SK-N-SH (cell line): ENCODE results near the gene EXD2.

Experiments used
- CTCF ChIP-seq: fragments of 200-600 bp; sonication (generic); IDR thresholded peaks from 2 replicates; pipeline ENCODE4 v1.6.1; 2017; ENCODE audit warnings: antibody characterized with exemption, mild to moderate bottlenecking, moderate library complexity
- ELF1 ChIP-seq: IDR thresholded peaks from 2 replicates; pipeline ENCODE4 v1.4.0; 2012
- EP300 ChIP-seq, 2 experiments: IDR thresholded peaks; 2 replicates each; pipeline versions ENCODE4 v1.4.0 to v1.6.1; 2012; ENCODE audit warnings: borderline replicate concordance in 1 of 2, low read depth in 1 of 2, low read length in 1 of 2
- FOSL2 ChIP-seq: IDR thresholded peaks from 2 replicates; pipeline ENCODE4 v1.4.0; 2012; ENCODE audit warnings: low read depth, mild to moderate bottlenecking, moderate library complexity, borderline replicate concordance
- JUND ChIP-seq: IDR thresholded peaks from 2 replicates; pipeline ENCODE4 v1.4.0; 2012
- MEF2A ChIP-seq: IDR thresholded peaks from 2 replicates; pipeline ENCODE4 v1.4.0; 2012; ENCODE audit warnings: low read depth, borderline replicate concordance
- MXI1 ChIP-seq: IDR thresholded peaks from 2 replicates; pipeline ENCODE4 v1.6.1; 2012; ENCODE audit warnings: mild to moderate bottlenecking, low read depth, low read length, improper control_type of control experiment
- RAD21 ChIP-seq: IDR thresholded peaks from 2 replicates; pipeline ENCODE4 v1.6.1; 2012; ENCODE audit warnings: mild to moderate bottlenecking, low read length
- REST ChIP-seq: IDR thresholded peaks from 2 replicates; pipeline ENCODE4 v1.6.1; 2012; ENCODE audit warnings: mild to moderate bottlenecking, low read depth, low read length, moderate library complexity
- RFX5 ChIP-seq: IDR thresholded peaks from 2 replicates; pipeline ENCODE4 v1.6.1; 2012; ENCODE audit warnings: mild to moderate bottlenecking, improper control_type of control experiment, low read length
- TEAD4 ChIP-seq: IDR thresholded peaks from 2 replicates; pipeline ENCODE4 v1.4.0; 2012; ENCODE audit warnings: mild to moderate bottlenecking, borderline replicate concordance; ENCODE audit not compliant: insufficient read depth
- ZBTB33 ChIP-seq: IDR thresholded peaks from 2 replicates; pipeline ENCODE4 v1.4.0; 2012; ENCODE audit warnings: low read depth, borderline replicate concordance

DNA sequence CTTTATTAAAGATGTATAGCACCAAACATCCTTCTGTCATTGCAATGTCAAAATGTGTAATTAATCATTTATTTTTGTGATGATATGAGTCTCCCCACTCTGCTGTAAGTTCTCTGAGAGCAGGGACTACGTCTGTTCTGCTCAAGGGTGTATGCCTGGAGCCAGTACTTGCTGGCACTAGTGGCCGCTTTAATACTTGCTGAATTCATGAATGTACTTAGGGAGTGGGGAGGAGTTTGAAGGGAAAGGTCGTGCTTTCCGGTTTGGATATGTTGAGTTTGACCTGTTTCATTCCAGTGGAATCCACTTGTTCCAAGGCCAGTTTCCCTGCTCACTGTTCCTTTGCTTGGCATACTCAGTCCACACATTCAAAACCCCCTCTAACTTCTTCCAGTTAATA is 36.5 kb upstream of the EXD2 start:
- TF ChIP-seq RFX5 (no peak), CTCF (no peak), EP300 (IDR thresholded peaks at IDR 0.05; ENCODE audit: borderline replicate concordance in 1 of 2, low read depth in 1 of 2, low read length in 1 of 2) (no peak), RAD21 (no peak), FOSL2 (no peak), ELF1 (no peak), JUND (no peak), ZBTB33 (no peak), REST (no peak), MEF2A (no peak), TEAD4 (no peak), MXI1 (no peak)
